GM12872 (cell line): ENCODE measurements around the gene BOLL.
A peak's percentile ranks its signal among the peaks of the same experiment; 100 is the strongest.

Source experiments
- CTCF ChIP-seq: IDR thresholded peaks from 3 replicates; pipeline ENCODE4 v1.5.1; 2011; ENCODE audit warnings: low read depth, mild to moderate bottlenecking, low read length, moderate library complexity; ENCODE audit not compliant: insufficient read depth

The BOLL gene

GRCh38 chr2:197708331-197708730 is 76.8 kb downstream of the BOLL start:
- TF ChIP-seq CTCF: no peak

- peak; percentile 62 for TF ChIP-seq CTCF
Measured at GRCh38 chr2:197707316-197708213, 77.6 kb downstream of the BOLL start.

GRCh38 chr2:197706839-197707207 is 78.3 kb downstream of the BOLL start:
- no peak for TF ChIP-seq CTCF

- no peak for TF ChIP-seq CTCF
Measured at GRCh38 chr2:197705912-197706838, 78.9 kb downstream of the BOLL start.

- no peak for TF ChIP-seq CTCF
Measured at GRCh38 chr2:197705121-197705911, 79.8 kb downstream of the BOLL start, which contains the start of gene MARS2. Gene MARS2, plus strand, starts transcription at chr2:197705369. Its CDS starts 37 bp downstream, at chr2:197705406.

- TF ChIP-seq CTCF: no peak
Measured at GRCh38 chr2:197704434-197705120, 80.5 kb downstream of the BOLL start.
